WI38 (cell line): ENCODE results near the gene CAMK2N1.

Source experiments
- H3K4me3 ChIP-seq: 2 replicates; pipeline ENCODE4 v1.5.1; 2011; ENCODE audit warnings: low read depth, mild to moderate bottlenecking, control low read depth, low read length
- CTCF ChIP-seq: IDR thresholded peaks from 2 replicates; pipeline ENCODE4 v1.5.1; 2012; ENCODE audit warnings: low read depth, mild to moderate bottlenecking, control low read depth, low read length

CAMK2N1 gene

GRCh38 chr1:20466273-20466672 is 19.7 kb downstream of the CAMK2N1 start:
- no peak for TF ChIP-seq CTCF
- no peak overlapping the region for H3K4me3 ChIP-seq

GRCh38 chr1:20465187-20465586 is 20.8 kb downstream of the CAMK2N1 start:
- no peak for TF ChIP-seq CTCF
- no peak overlapping the region for H3K4me3 ChIP-seq

- TF ChIP-seq CTCF = no peak
- H3K4me3 ChIP-seq = no peak overlapping the region
Measured at GRCh38 chr1:20463502-20463901, 22.5 kb downstream of the CAMK2N1 start.

- TF ChIP-seq CTCF = no peak
- no peak overlapping the region for H3K4me3 ChIP-seq
Measured at GRCh38 chr1:20462397-20462796, 23.6 kb downstream of the CAMK2N1 start.

- no peak overlapping the region for H3K4me3 ChIP-seq
- no peak for TF ChIP-seq CTCF
Measured at GRCh38 chr1:20458717-20459116, 27.3 kb downstream of the CAMK2N1 start.

GRCh38 chr1:20454004-20454403 is 32.0 kb downstream of the CAMK2N1 start:
- no peak for TF ChIP-seq CTCF
- no peak overlapping the region for H3K4me3 ChIP-seq

GRCh38 chr1:20449735-20450311 is 36.2 kb downstream of the CAMK2N1 start:
- no peak for TF ChIP-seq CTCF
- H3K4me3 ChIP-seq = no peak overlapping the region
